Mucosa of descending colon (tissue), 3 donors: ENCODE measurements around the gene METTL25B. TPM values are rescaled to one million over a fixed set of nuclear protein-coding genes. Genes with fewer than 3 reads are reported as not detected.
"Not testable (repeated sequence)": the region's sequence is repeated elsewhere in the genome, so short reads cannot be mapped to it uniquely, and the experiment has no call there.

Experiments
- ATAC-seq: fragments of 200-7000 bp; cut with Tn5 transposase; one replicate; pipeline ENCODE4 v1.9.1; 2020; ENCODE audit warnings: mild to moderate bottlenecking, moderate library complexity
- DNase-seq, 3 donors: peaks; one replicate each; pipeline ENCODE4 v3.0.0-alpha.2; 2020
- H3K36me3 ChIP-seq: fragments of 200-600 bp; one replicate; pipeline ENCODE4 v1.8.0; 2021; ENCODE audit warnings: low read depth, mild to moderate bottlenecking
- H3K4me1 ChIP-seq: fragments of 200-600 bp; one replicate; pipeline ENCODE4 v1.8.0; 2021; ENCODE audit warnings: low read depth, mild to moderate bottlenecking
- H3K4me3 ChIP-seq: fragments of 200-600 bp; one replicate; pipeline ENCODE4 v1.8.0; 2021; ENCODE audit warnings: mild to moderate bottlenecking
- H3K9me3 ChIP-seq: fragments of 200-600 bp; one replicate; pipeline ENCODE4 v1.8.0; 2021; ENCODE audit warnings: mild to moderate bottlenecking
- intact Hi-C, 2 donors: fragments of 100-400 bp; cut with DNase I in 1 of 2; cut with micrococcal nuclease in 1 of 2; formaldehyde crosslinking; loops; one replicate each; pipeline versions ENCODE4 v1.11.0 to v1.11.1; 2022; cut with DNase I, micrococcal nuclease
- total RNA-seq, 3 donors: library from RNA; stranded (reverse); fragmentation: NEBNext Ultra II Directional in 2 of 3; extraction: Animal tissue kit (Norgen Biotek cat#: 25700) in 2 of 3; gene quantifications; one replicate each; pipeline versions ENCODE4 v1.2.1 to v1.2.4, GENCODE V29; 2021 to 2023
- TF ChIP-seq, protein P1 (sequence below): fragments of 200-600 bp; IDR thresholded peaks from one replicate; pipeline ENCODE4 v1.8.0; 2022; ENCODE audit warnings: antibody characterized with exemption, mild to moderate bottlenecking
- donor health status: DM: no; HTN: no; CAD: no; lungs with moderate emphysema.
- donor health status: DM: no; HTN: no; CAD: no.
- donor health status: DM: no; HTN: yes; CAD: no.

The METTL25B gene
- total RNA-seq, 3 donors from 2014 or later: 35.1 to 58.6 (median 44.4) TPM

DNA sequence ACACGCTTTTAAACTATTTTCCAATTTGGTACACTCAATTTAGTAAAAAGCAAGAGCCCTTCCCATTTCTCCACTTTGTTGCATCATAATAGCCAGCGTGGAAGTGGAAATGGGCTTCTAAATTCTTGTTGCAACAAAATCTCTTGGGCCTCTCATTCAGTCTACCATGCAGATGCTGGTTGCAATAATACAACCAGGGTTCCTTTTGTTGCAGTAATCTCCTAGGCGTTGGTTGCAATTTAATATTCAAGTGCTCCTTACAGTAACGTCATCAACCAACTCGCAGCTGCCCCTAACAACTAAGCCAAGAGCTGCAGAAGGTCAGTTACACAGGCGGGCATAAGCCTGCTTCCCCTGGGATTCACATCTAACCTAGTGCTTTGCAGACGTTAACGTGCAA lies 25.9 kb downstream of the METTL25B start:
- no peaks in the 10 kb centered on the region for H3K9me3 ChIP-seq
- intact Hi-C loops: no loop called here
- H3K4me3 ChIP-seq: no peak overlapping the region
- TF ChIP-seq, protein P1, sequence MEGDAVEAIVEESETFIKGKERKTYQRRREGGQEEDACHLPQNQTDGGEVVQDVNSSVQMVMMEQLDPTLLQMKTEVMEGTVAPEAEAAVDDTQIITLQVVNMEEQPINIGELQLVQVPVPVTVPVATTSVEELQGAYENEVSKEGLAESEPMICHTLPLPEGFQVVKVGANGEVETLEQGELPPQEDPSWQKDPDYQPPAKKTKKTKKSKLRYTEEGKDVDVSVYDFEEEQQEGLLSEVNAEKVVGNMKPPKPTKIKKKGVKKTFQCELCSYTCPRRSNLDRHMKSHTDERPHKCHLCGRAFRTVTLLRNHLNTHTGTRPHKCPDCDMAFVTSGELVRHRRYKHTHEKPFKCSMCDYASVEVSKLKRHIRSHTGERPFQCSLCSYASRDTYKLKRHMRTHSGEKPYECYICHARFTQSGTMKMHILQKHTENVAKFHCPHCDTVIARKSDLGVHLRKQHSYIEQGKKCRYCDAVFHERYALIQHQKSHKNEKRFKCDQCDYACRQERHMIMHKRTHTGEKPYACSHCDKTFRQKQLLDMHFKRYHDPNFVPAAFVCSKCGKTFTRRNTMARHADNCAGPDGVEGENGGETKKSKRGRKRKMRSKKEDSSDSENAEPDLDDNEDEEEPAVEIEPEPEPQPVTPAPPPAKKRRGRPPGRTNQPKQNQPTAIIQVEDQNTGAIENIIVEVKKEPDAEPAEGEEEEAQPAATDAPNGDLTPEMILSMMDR: no peak
- H3K4me1 ChIP-seq: peaks cover 19% of the 10 kb centered on the region
- H3K36me3 ChIP-seq: no peaks in the 10 kb centered on the region
- ATAC-seq (no peak), DNase-seq (no peak)

- no peak overlapping the region for H3K4me3 ChIP-seq
- intact Hi-C loops: no loop called here
- no peaks in the 10 kb centered on the region for H3K9me3 ChIP-seq
- no peaks in the 10 kb centered on the region for H3K36me3 ChIP-seq
- TF ChIP-seq, protein P1: no peak
- ATAC-seq: no peak
- H3K4me1 ChIP-seq: peaks cover 10% of the 10 kb centered on the region
- no peak for DNase-seq
Observed at GRCh38 chr1:156755527-156755950, 27.3 kb downstream of the METTL25B start.

- intact Hi-C loops: no loop called here
- ATAC-seq: no peak
- H3K9me3 ChIP-seq: no peaks in the 10 kb centered on the region
Observed at GRCh38 chr1:156756355-156756754, 28.1 kb downstream of the METTL25B start.

GRCh38 chr1:156757572-156758253 lies 29.4 kb downstream of the METTL25B start:
- H3K4me1 ChIP-seq, ATAC-seq, DNase-seq, intact Hi-C loops, H3K9me3 ChIP-seq, H3K36me3 ChIP-seq, H3K4me3 ChIP-seq: not testable (repeated sequence)

More at GRCh38 chr1:156756355-156756754, 28.1 kb downstream of the METTL25B start:
- Histone ChIP-seq H3K4me3 (no peak overlapping the region), H3K4me1 (peaks cover 10% of the 10 kb centered on the region), H3K36me3 (no peaks in the 10 kb centered on the region)
- TF ChIP-seq, protein P1: no peak
- no peak for DNase-seq

GRCh38 chr1:156760092-156760795 lies 32.0 kb downstream of the METTL25B start:
- intact Hi-C loops: no loop called here
- TF ChIP-seq, protein P1: no peak
- no peak overlapping the region for H3K4me3 ChIP-seq
- ATAC-seq (no peak), DNase-seq (no peak)
- H3K36me3 ChIP-seq: no peaks in the 10 kb centered on the region
- H3K9me3 ChIP-seq: no peaks in the 10 kb centered on the region
- no peaks in the 10 kb centered on the region for H3K4me1 ChIP-seq

GRCh38 chr1:156760796-156761104 lies 32.5 kb downstream of the METTL25B start:
- DNase-seq (no peak), ATAC-seq (no peak)
- TF ChIP-seq, protein P1: no peak
- intact Hi-C loops: no loop called here
- Histone ChIP-seq H3K4me3 (no peak overlapping the region), H3K4me1 (no peaks in the 10 kb centered on the region), H3K9me3 (no peaks in the 10 kb centered on the region), H3K36me3 (no peaks in the 10 kb centered on the region)

DNA sequence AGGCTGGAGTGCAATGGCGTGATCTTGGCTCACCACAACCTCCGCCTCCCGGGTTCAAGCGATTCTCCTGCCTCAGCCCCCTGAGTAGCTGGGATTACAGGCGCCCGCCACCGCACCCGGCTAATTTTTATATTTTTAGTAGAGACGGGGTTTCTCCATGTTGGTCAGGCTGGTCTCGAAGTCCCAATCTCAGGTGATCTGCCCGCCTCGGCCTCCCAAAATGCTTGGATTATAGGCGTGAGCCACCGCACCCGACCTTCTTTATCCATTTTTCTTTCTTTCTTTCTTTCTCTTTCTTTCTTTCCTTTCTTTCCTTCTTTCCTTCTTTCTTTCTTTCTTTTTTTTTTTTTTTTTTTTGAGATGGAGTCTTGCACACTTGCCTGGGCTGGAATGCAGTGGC lies 36.9 kb downstream of the METTL25B start:
- H3K4me3 ChIP-seq, intact Hi-C loops, DNase-seq, ATAC-seq, H3K36me3 ChIP-seq, H3K9me3 ChIP-seq: not testable (repeated sequence)
- H3K4me1 ChIP-seq: peaks cover 18% of the 10 kb centered on the region
